HG02870 (cell line): ENCODE measurements around the gene COP1.
"Not testable (repeated sequence)": the region's sequence is repeated elsewhere in the genome, so short reads cannot be mapped to it uniquely, and the experiment has no call there.

ENCODE experiments used
- ATAC-seq: cut with Tn5 transposase; IDR thresholded peaks from one replicate; pipeline ENCODE4 v1.9.1; 2021; ENCODE audit warnings: mild to moderate bottlenecking, moderate library complexity; ENCODE audit not compliant: unreplicated experiment

The COP1 gene

DNA sequence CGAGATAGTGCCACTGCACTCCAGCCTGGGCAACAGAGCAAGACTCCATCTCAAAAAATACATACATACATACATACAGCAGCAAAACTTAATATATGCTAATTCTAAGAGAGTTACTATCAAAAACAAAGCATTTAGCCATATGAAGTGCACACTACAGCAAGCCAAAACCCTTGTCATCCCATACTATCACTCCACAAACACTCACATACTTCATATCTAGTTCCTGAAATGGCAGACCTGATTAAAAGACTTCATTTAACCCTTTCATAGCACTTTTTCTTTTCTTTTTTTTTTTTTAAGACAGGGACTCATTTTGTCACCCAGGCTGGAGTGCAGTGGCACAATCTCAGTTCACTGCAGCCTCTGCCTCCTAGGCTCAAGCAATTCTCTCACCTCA, 65.6 kb downstream of the COP1 start:
- ATAC-seq, result no peak

DNA sequence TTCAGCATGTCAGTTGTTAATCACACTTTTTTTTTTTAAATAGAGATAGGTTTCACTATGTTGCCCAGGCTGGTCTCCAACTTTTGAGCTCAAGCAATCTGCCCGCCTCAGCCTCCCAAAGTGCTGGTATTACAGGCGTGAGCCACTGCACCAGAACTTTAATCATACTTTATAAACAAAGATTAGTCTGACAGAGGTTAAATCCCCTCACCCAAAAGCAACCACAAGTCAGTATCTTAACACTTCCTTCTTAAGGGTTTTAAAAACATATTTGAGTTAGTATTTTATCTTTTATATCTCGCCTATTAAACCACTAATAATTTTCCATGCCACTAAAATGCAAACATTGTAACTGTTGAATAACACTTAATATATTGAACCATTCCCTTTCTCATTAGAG, 70.2 kb downstream of the COP1 start:
- ATAC-seq, result no peak

DNA sequence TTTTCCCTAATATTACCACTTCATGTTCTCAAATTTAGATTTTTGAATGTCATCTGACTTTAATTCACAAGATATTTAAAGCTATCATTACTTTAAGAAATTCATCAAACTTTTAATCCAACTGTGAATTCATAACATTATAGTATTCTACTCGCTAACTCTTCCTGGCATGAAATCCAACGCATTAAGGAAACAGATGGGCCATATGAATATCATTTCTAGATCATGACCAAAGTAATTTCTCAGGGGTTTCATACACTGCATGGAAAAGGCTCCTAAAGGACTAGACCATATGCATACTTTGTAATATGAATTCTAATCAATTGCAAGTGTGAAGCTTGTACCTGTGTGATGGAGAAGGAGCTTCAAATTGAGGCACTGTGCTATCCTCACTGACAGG, 72.4 kb downstream of the COP1 start:
- no peak for ATAC-seq

DNA sequence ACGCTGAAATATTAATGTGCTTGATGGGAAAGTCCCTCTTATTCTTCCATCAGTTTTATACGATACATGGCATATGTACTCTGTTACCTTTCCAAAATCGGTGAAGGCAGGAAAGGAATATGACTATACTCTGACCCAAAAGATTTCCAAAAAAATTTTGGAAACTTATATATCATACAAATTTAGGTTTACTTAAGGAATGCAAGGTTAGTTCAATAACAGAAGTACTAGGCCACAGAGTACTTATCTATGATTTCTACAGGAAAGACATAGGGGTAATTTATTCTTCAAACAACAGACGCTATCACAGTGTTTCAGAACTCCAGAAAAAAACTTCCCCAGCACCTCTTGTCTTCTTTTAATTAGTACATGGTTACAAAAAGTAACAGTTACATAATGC, 84.8 kb downstream of the COP1 start:
- no peak for ATAC-seq

DNA sequence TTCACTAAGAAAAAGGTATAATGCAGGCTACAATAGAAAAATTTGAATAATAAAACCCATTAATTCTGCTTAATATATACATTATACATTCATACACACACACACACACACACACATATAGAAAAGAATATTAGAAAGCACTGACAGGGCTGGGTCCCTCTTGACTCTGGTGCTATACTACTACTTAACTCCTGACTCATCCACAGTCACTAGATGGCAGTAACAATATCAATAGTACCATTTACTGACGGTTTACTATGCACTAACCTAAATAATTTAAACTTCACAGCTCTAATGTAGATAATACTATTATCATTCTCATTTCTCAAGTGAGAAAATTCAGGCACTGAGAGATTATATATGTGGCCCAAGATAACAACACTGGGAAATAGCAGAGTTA, 87.5 kb downstream of the COP1 start:
- no peak for ATAC-seq

DNA sequence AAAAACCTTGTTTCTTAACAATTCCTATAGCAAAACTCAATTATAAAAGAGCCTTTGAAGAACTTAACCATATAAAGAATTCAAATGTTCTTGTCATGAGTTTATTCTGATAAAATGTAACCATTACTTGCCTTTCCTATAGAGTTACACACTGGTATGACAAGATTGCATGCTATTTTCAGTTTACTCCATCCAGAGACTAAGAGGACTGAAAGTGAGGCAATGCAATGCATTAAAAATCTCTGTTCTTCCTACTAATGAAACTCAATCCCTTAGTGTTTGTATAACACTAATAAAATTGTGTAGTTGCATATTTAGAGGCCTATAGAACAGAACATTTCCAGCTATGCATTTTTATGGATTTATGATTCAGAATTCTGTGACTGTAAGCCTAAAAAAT, 88.1 kb downstream of the COP1 start:
- no peak for ATAC-seq

DNA sequence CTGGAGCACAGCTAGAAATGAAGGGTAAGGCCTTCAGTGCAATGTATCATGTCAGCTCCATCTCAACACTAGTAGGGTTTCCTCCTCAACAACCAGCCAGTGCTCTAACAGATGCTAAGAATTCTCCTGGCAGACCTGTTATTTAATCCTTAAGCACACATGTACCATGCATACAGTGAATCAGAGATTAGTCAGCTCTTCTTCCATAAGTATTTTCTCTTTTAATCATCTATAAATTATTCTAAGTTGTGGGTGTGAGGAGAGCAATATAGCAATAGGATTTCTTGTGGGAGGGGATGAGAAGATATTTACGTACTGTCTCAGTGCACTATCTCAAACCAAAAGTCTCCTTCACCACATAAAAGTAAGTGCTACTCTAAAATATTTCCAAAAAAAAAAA, 95.3 kb downstream of the COP1 start:
- ATAC-seq, result no peak

DNA sequence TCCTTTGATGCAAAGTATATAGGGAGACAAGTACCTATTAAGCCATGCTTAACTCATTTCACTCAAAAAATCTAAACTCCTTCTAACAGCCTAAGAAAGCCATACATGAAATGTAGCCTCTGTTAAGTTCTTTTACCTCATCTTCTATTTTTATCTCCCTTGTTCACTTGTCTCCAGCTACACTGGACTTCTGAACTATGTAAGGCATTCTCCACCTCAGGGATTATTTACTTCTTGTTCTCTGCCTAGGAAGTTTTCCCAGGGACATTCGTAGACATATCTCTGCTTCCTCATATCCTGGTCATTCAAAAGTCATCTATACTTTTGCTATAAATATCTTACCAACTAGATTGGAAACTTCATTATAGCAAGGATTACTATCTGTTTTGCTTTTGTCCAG, 96.9 kb downstream of the COP1 start:
- ATAC-seq, result no peak

DNA sequence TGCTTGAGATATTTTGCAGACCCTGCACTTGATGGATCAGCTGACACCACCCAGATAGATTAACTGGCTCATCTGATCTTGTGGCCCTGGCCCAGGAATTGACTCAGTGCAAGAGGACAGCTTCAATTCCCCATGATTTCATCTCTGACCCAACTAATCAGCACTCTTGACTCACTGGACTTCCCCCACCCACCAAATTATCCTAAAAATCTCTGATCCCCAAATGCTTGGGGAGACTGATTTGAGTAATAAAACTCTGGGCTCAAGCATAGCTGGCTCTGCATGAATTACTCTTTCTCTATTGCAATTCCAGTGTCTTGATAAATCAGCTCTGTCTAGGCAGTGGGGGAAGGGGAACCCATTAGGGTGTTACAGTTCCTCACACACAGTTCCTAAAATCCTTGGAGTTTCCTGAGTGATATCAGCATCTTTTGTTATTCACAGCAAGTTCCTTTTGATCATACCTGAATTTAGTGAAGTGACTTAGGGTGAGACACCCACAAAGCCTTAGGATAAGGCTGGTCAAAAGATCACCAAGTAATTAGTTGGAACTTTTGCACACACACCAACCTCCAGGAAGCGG, 104.2 kb downstream of the COP1 start:
- ATAC-seq, result no peak

DNA sequence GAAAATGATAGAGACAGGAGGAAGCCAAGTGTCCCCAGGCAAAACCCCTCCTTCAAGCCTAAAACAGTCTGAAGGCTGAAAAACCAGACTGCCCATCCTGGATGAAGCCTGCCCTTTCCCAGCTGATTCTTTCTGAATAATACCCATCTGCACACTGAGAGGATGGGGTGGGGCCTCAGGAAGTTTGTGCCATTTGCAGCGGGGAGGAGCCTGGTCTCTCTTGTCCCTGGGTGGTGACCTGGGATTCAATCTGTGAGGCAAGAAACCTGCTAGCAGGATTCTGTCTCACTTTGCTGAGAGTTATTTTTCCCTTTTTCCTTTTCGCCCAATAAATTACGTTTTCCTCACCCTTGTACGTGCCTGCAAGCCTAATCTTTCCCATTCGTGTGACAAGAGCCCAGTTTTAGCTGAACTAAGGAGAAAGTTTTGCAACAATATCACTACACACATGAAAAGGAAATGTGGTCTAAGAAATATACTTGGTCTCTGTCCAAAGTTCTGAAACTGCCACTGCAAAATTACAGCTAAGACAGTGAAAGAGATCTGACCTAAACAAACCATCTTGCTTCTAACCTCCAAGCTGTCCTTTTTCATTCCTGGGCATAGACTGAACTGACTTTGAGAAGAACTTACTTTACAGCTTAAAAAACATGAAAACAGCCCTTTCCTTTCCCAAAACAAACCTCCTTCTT, 105.0 kb downstream of the COP1 start:
- no peak for ATAC-seq

DNA sequence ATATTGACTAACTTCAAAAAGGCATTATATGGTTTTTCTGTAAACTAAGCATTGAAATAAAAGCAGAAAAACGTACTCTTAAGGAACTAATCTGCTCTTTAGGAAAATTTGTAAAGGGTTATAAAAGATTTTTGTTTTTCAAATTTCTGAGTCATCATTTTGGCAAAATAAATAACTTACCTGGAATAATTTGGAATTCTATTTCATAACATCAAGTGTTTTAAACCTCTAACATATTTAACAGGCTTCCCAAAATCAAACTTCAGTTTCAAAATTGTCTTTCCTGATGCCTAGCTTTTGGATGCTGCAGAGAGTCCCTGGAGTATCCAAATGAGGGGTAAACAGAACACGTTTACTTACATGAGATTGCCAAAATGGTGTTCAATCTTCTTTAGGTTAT, 108.5 kb downstream of the COP1 start:
- ATAC-seq, result no peak

DNA sequence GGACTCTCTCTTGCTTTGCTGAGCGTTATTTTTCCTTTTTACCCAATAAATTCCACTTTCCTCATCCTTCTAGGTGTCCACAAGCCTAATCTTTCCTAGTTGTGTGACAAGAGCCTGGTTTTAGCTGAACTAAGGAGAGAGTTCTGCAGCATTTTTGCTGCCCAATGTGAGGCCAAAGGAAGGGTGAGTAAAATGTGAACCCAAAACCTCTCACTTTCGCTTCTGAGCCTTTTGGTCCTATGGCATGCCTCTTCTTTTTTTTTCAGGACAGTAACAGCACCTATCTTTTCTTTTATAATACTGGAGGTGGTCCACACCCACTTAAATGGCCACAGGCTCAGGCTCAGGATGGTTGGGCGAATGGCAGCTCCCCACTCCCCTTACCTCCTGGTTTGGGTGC, 111.1 kb downstream of the COP1 start:
- no peak for ATAC-seq

DNA sequence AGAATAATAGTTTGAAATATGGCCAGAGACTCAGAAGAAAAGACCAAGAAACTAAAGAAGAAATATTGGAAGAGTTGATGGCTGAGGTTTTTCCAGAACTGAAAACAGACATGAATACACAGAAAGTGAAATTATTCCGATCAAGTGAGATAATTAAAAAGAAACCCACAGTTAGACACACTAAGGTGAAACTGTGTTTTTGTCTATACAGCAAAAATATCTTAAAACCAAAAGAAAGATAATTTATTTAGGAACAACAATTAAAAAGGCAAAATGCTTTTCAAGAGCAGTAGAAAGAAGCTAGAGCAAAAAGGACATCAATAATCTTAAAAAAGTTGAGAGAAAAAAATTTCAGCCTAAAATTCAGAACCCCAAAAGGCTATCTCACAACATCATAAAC, 116.3 kb downstream of the COP1 start:
- ATAC-seq, result no peak

DNA sequence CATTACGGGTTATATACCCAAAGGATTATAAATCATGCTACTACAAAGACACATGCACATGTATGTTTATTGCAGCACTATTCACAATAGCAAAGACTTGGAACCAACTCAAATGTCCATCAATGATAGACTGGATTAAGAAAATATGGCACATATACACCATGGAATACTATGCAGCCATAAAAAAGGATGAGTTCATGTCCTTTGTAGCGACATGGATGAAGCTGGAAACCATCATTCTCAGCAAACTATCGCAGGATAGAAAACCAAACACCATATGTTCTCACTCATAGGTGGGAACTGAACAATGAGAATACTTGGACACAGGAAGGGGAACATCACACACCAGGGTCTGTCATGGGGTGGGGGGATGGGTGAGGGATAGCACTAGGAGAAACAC, 119.3 kb downstream of the COP1 start:
- not testable (repeated sequence) for ATAC-seq

DNA sequence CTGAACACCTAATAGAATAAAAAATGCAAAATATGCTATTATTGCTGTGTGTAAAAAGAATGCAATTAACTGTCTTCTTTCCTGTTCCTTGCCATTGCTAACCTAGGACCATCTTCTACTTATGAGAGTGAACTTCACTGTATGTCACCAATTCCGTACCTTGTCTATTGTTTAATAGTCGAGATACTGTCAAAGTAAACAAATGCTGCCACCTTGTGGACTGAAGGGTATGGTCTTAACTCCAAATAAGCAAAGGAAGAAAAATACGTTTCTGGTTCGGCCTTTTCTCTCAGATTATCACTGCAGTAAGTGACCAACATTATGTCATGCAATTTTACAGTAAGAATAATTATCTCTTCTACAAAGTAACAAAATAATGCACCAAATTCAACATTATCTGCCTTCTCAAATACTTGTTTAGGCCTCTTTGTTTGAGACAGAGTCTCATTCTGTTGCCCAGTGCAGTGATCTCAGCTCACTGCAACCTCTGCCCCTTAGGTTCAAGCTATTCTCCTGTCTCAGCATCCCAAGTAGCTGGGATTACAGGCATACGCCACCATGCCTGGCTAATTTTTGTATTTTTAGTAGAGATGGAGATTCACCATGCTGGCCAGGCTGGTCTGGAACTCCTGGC, 133.4 kb downstream of the COP1 start:
- ATAC-seq, result no peak

DNA sequence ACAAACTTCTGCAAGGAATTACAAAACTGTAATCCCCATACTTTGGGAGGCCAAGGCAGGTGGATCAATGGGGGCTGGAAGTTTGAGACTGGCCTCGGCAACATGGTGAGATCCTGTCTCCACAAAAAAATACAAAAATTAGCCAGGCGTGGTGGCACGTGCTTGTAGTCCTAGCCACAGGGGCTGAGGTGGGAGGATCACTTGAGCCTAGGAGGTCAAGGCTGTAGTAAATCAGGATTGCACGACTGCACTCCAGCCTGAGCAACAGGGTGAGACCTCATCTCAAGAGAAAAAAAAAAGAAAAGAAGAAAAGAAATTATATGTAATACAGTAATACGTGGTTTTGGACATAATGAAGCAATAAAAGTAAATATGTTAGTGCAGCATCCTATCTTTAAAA, 138.2 kb downstream of the COP1 start:
- ATAC-seq, result no peak

DNA sequence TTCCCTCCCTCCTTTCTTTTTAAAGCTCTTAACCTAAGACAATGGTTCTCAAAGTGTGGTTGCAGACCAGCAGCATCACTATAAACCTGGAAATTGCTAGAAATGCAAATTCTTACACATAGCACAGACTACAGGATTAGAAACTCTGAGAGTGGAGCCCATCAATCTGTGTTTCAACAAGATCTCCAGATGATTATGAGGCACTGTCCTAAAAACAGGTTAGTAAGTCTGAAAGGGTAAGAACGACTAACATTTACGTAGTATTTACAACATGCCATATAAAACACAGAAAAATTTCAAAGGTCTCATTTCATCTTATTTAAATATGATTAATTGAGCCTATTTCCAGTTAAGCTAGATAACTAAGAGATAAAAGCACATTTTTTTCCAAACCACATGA, 138.8 kb downstream of the COP1 start:
- no peak for ATAC-seq

DNA sequence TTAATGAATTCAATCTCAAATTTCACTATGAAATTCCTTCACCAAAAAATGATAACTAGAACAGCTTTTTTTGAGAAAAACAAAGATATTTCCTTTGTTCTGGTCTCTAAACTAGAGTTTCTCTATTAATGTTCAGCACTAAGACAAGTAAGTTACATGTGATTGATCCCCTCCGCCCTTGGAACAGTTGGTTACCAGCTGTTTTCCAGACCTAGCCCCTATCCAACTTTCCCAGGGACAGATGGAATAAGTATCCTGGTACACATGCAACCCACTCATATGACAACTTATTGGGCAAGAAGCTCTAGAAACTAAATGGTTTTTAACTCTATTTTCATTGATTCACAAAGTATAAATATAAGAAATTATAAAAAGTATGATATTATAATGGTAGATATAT, 140.4 kb downstream of the COP1 start:
- ATAC-seq, result no peak

DNA sequence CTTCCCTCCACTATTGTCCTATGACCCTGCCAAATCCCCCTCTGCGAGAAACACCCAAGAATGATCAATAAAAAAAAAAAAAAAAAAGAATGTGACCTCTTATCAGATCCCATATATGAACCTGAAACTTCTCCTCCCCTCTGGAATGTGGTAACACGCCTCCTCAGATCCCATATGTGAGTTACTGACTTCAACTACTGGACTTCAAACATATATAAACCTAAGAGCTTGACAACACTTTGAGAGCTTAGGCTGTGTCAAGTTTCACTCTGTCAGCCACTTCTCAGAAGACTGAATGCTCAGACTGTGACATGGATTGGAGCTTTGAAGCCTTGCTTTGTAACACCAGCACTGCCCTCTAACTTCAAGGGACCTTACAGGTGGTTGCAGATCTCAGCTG, 148.4 kb downstream of the COP1 start:
- no peak for ATAC-seq

DNA sequence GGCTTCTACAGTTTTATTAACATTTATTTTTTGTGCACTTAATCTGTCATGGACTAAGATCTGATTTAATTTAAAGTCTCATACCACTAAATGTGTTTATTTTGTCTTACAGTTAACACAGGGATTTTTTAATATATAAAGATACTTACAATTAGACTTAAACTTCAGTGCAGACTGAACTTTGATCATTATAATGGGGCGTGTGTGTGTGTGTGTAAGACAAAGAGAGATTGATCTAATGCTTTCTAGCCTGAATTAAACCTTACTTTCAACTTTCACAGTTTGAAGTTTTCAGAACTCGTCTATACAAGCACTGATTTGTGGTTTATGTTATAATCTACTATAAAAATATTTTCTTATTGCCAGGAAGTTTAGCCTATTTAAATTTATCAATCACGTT, 150.8 kb downstream of the COP1 start:
- ATAC-seq, result no peak

DNA sequence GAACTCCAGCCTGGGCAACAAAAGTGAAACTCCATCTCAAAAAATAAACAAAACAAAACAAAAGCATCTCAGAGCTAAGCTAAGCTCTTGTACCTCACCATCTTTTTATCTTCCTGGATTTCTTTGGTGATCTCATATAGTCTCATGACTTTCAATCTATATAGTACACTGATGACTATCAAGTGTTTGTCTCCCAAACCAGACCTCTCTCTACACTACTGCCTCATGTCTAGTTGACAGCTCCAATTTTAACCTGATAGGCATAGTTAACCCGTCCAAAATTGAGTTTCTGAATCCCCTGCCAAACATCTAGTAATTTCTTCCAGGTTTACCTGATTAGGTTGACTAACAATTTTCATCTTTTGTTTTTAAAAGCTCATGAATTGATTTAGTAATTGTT, 151.7 kb downstream of the COP1 start:
- no peak for ATAC-seq

DNA sequence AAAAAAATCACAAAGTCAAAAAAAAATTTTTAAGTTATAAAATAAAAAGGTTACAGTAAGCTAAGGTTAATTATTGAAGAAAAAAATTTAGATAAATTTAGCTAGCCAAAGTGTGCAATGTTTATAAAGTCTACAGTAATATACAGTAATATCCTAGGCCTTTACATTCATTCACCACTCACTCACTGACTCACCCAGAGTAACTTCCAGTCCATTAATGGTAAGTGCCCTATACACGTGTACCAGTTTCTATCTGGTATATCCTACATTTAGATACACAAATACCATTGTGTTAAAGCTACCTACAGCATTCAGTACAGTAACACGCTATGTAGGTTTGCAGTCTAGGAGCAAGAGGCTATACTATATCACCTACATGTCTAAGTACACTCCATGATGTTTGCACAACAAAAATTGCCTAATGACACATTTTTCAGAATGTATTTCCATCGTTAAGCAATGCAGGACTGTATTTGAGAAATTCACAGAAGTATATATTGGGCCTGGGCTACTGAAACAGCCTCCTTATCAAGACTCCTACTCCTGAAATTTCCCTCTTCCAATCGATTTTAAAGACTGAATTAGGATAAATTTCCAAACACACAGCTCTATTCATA, 155.1 kb downstream of the COP1 start:
- ATAC-seq, result no peak
